Pancreas (tissue), 10 donors: ENCODE data around the gene XIRP1. TPM values are rescaled to one million over a fixed set of nuclear protein-coding genes. Genes with fewer than 3 reads are reported as not detected.

Experiments used
- ATAC-seq, 4 donors: fragments of 200-7000 bp; cut with Tn5 transposase; one replicate each; pipeline versions ENCODE4 v1.8.0 to v1.9.1; 2020; ENCODE audit warnings: mild to moderate bottlenecking in 4 of 4, moderate library complexity in 4 of 4
- DNase-seq, 6 donors: peaks; one replicate each; pipeline ENCODE4 v3.0.0-alpha.2; 2020
- FAIRE-seq: peaks from 2 replicates; lab custom pipeline; 2012; peaks lifted over from hg19 to GRCh38; lab: Jason Lieb, UNC
- H3K27ac ChIP-seq, 4 donors: fragments of 200-600 bp; sonication (generic); 1 replicate in 3 of 4; 2 replicates in 1 of 4; pipeline versions ENCODE4 v1.5.0 to v1.8.0; 2020
- H3K27me3 ChIP-seq, 4 donors: fragments of 200-600 bp; one replicate each; pipeline ENCODE4 v1.8.0; 2021
- H3K36me3 ChIP-seq, 3 donors: fragments of 200-600 bp; sonication (generic) in 1 of 3; one replicate each; pipeline versions ENCODE4 v1.5.0 to v1.8.0; 2020 to 2021
- H3K4me1 ChIP-seq, 3 donors: fragments of 200-600 bp; one replicate each; pipeline ENCODE4 v1.8.0; 2021
- H3K4me3 ChIP-seq, 4 donors: fragments of 200-600 bp; sonication (generic) in 2 of 4; one replicate each; pipeline versions ENCODE4 v1.5.0 to v1.8.0; 2020 to 2021
- H3K9me3 ChIP-seq, 4 donors: fragments of 200-600 bp; one replicate each; pipeline ENCODE4 v1.8.0; 2021
- WGBS, 2 donors: extraction: QIAGEN DNeasy Blood & Tissue Kit; methylation state at CpG; one replicate each; pipeline ENCODE4 v1.1.7; 2013; 5-methylcytosine and 5-hydroxymethylcytosine counted together
- intact Hi-C, 3 donors: fragments of 100-400 bp; cut with DNase I; formaldehyde crosslinking; loops; one replicate each; pipeline versions ENCODE4 v1.11.1 to v1.14.2; 2022
- polyA plus RNA-seq, 2 donors: library from polyadenylated mRNA; stranded (reverse); fragments of 200-250 nt; gene quantifications; one replicate each; pipeline ENCODE4 v1.2.3, GENCODE V29; 2013
- total RNA-seq, 6 donors: library from RNA; stranded (reverse); fragmentation: NEBNext Ultra II Directional in 4 of 6; extraction: Animal tissue kit (Norgen Biotek cat#: 25700) in 4 of 6; gene quantifications; one replicate each; pipeline versions ENCODE4 v1.2.1 to v1.2.4, GENCODE V29; 2021 to 2023
- TF ChIP-seq, protein P1 (sequence below), 4 donors: fragments of 200-600 bp; sonication (generic) in 3 of 4; IDR thresholded peaks; one replicate each; pipeline versions ENCODE4 v1.5.0 to v1.8.0; 2021; ENCODE audit warnings: antibody characterized with exemption in 4 of 4
- donor health status: healthy with polysubstance abuse.
- donor health status: DM: no; HTN: no; CAD: no; lungs with moderate emphysema.
- donor health status: DM: no; HTN: no; CAD: no.
- donor health status: control.
- donor health status: control.
- donor health status: Bipolar disorder and iron deficiency.
- donor health status: DM: yes; HTN: yes; CAD: no.
- donor health status: DM: no; HTN: no; CAD: no.
- donor health status: DM: no; HTN: no; CAD: no.
- donor health status: DM: yes; HTN: yes; CAD: no.

The XIRP1 gene
- total and polyA plus RNA-seq, 8 donors: 0.08 to 0.43 (median 0.12) TPM; not detected in 4

DNA sequence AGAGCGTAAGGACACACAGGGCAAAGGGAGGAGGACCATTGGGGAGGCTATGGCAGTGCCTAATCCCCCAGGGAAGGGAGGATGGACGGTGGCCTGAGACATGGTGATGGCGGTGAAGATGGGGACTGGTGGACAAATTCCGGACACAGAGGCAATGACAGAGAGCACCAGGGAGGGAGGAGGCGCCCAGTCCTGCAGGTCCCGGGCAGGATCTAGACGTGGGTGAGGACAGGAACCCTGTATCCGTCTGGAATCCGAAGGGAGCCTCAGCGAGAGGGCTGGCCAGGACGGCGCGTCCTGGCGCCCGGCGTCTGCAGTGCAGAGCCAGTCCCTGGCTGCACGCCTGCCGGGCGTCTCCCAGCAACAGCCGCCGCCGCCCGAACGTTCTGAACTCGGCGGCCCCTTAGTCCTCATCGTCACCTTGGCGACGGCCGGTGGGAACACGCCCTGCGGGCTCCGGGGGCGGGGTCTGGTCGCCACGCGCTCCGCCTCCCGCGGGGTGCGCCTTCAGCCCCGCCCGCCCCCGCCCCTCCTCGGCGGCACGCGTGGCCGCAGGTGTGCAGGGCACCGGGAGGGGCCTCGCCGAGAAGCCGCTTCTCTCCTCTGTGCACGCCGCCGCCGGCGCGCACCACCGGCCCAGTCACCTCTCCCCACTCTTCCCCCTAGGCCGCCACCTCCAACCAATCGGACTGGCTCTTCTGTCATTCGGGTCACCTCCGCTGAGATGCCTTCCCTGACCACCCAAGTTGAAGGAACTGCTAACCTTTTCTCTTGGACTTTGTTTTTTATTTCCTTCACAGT, 11.6 kb downstream of the XIRP1 start:
- H3K4me1 ChIP-seq: peaks cover 8 to 38% (median 14%) of the 10 kb centered on the region in 3 donors
- peak overlapping the region in 2 of 4 donors; percentile 21 to 31 for H3K4me3 ChIP-seq
- 2 to 3% methylated on average over 43 to 64 of the region's 64 CpGs for WGBS, 2 donors
- no peaks in the 10 kb centered on the region for H3K36me3 ChIP-seq
- intact Hi-C loops: loop anchor here in 1 of 3 donors (10.0 kb wide), 1 partner anchor 66 kb away; no protein-coding TSS in a partner anchor
- TF ChIP-seq, protein P1, sequence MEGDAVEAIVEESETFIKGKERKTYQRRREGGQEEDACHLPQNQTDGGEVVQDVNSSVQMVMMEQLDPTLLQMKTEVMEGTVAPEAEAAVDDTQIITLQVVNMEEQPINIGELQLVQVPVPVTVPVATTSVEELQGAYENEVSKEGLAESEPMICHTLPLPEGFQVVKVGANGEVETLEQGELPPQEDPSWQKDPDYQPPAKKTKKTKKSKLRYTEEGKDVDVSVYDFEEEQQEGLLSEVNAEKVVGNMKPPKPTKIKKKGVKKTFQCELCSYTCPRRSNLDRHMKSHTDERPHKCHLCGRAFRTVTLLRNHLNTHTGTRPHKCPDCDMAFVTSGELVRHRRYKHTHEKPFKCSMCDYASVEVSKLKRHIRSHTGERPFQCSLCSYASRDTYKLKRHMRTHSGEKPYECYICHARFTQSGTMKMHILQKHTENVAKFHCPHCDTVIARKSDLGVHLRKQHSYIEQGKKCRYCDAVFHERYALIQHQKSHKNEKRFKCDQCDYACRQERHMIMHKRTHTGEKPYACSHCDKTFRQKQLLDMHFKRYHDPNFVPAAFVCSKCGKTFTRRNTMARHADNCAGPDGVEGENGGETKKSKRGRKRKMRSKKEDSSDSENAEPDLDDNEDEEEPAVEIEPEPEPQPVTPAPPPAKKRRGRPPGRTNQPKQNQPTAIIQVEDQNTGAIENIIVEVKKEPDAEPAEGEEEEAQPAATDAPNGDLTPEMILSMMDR (IDR thresholded peaks at IDR 0.05): peak in 1 of 4 donors; percentile 18
- ATAC-seq (peak; percentile 80 to 86 (median 81)), FAIRE-seq (no peak), DNase-seq (peak; percentile 92 to 97 (median 95))
- H3K27ac ChIP-seq: peak overlapping the region; percentile 45 to 68 (median 56)
- no peaks in the 10 kb centered on the region for H3K9me3 ChIP-seq
- H3K27me3 ChIP-seq: no peaks in the 10 kb centered on the region

DNA sequence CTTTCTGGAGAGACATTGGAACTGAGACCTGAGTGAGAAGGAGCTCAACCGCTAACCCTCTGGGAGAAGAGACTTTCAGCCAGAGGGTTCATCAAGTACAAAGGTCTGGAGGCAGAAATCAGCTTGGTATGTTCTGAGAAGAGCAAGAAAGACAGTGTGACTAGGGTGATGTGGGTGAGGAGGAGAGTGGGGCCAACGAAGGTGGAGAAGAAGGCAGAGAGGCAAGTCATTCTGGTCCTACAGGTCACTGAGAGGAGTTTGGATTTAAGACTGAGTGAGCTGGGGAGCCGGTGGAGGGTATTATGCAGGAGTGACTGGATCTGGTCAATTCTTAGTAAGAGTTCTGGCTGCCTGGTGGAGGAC, 12.2 kb downstream of the XIRP1 start:
- intact Hi-C loops: loop anchor here in 1 of 3 donors (10.0 kb wide), 1 partner anchor 65 kb away; no protein-coding TSS in a partner anchor
- Histone ChIP-seq H3K4me1 (peaks cover 8 to 38% (median 14%) of the 10 kb centered on the region in 3 donors), H3K27ac (peak overlapping the region; percentile 45 to 68 (median 56)), H3K9me3 (no peaks in the 10 kb centered on the region), H3K36me3 (no peaks in the 10 kb centered on the region), H3K27me3 (no peaks in the 10 kb centered on the region), H3K4me3 (peak overlapping the region in 2 of 4 donors; percentile 21 to 31)
- ATAC-seq: no peak
- TF ChIP-seq, protein P1 (IDR thresholded peaks at IDR 0.05): no peak
- no peak for DNase-seq
- no peak for FAIRE-seq
- 45 to 58% methylated on average over 3 of the region's 3 CpGs for WGBS, 2 donors

DNA sequence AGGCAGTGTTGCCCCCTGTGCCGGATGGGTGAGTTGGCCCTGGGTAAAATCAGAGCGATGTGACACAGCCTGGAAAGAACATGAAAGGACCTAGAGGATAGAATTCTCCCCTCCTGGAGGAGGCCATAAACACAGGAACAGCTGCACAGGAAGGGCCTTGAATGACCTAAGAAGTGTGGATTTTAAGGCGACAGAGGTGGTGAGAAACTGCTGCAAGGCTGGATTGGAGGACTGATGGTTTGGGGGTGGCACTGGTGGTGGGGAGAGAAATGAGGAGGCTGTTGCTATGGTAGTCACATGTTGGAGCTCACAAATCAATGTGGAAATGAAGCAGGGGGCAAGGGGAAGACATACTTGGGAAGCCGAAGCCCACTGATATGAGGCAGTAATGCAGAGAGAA, 13.8 kb downstream of the XIRP1 start:
- Histone ChIP-seq H3K27ac (peak overlapping the region in 3 of 4 donors; percentile 86 to 96 (median 90)), H3K4me1 (peaks cover 8 to 38% (median 14%) of the 10 kb centered on the region in 3 donors), H3K27me3 (no peaks in the 10 kb centered on the region), H3K9me3 (no peaks in the 10 kb centered on the region), H3K36me3 (no peaks in the 10 kb centered on the region), H3K4me3 (peak overlapping the region in 1 of 4 donors; percentile 37)
- TF ChIP-seq, protein P1 (IDR thresholded peaks at IDR 0.05): no peak
- DNase-seq (peak in 1 of 6 donors; percentile 17), FAIRE-seq (no peak), ATAC-seq (peak in 1 of 4 donors; percentile 1)
- intact Hi-C loops: no loop called here
- WGBS, 2 donors: 62 to 66% methylated on average over 4 of the region's 4 CpGs

DNA sequence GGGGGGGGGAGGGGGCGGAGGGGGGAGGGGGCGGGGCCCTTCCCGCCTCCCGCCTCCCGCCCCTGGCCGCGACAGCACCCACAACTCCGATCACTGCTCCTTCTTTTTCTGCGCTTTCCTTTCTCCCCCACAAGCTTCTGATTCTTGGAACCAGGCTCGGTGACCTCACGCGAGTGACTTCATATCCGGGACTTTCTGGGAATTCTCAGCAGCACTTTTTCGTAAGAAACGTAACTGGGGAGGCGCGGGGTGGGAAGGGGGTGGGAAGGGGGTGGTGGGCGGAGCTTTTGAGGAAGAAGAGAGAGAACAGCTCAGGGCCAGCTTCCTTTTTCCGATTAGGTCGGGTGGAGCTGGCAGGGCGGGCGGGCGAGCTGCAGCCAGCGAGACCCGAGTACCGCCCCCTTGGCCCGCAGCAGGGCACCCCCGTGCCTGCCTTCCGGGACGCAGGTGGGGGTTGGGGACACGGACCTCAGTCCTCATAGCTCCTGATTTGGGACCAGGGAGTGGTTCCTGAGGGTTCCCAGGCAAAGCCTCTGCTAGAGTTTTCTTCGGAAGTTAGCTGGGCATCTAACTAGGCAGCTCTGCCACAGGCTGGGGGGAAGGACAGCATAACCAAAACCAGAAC, 14.6 kb downstream of the XIRP1 start:
- Histone ChIP-seq H3K36me3 (no peaks in the 10 kb centered on the region), H3K27me3 (no peaks in the 10 kb centered on the region), H3K4me1 (peaks cover 8 to 38% (median 14%) of the 10 kb centered on the region in 3 donors), H3K4me3 (peak overlapping the region in 2 of 4 donors; percentile 37 to 43), H3K9me3 (no peaks in the 10 kb centered on the region), H3K27ac (peak overlapping the region; percentile 84 to 96 (median 88))
- WGBS, 2 donors: 0 to 1% methylated on average over 25 to 31 of the region's 32 CpGs
- DNase-seq (peak; percentile 88 to 91 (median 90)), FAIRE-seq (no peak), ATAC-seq (peak; percentile 53 to 81 (median 68))
- TF ChIP-seq, protein P1 (IDR thresholded peaks at IDR 0.05): no peak
- intact Hi-C loops: no loop called here
